GM12873 (cell line): ENCODE results near the gene B3GAT1.

Experiments used
- CTCF ChIP-seq: IDR thresholded peaks from 2 replicates; pipeline ENCODE4 v1.5.1; 2012; ENCODE audit warnings: low read depth, mild to moderate bottlenecking, moderate library complexity, low read length, control low read depth; ENCODE audit not compliant: insufficient read depth; ENCODE audit errors: missing control alignments

The B3GAT1 gene

GRCh38 chr11:134385774-134386565, 26.1 kb downstream of the B3GAT1 start:
- no peak for TF ChIP-seq CTCF

DNA sequence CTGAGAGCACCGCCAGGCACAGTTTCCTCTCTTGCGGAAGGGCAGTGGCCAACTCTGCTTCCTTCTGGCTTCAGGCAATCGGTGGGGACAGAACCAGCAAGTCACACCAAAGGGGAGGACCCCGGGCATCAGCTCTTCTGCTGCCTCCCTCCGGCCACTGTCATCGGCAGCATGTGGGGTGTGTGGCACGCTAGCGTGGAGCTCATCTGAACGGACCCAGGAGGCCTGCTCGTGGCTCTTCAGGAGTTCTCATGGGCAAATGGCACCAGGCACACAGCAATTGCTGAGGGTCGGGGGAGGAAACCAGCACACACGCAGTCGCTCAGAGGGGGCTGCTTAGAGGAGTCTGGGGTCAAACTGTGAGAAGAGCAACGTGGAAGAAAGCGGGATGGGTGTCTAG, 26.9 kb downstream of the B3GAT1 start:
- no peak for TF ChIP-seq CTCF

- no peak for TF ChIP-seq CTCF
These were observed 27.6 kb downstream of the B3GAT1 start for GRCh38 chr11:134384406-134384805.

- TF ChIP-seq CTCF: no peak
These were observed 28.3 kb downstream of the B3GAT1 start for GRCh38 chr11:134383576-134384221.

DNA sequence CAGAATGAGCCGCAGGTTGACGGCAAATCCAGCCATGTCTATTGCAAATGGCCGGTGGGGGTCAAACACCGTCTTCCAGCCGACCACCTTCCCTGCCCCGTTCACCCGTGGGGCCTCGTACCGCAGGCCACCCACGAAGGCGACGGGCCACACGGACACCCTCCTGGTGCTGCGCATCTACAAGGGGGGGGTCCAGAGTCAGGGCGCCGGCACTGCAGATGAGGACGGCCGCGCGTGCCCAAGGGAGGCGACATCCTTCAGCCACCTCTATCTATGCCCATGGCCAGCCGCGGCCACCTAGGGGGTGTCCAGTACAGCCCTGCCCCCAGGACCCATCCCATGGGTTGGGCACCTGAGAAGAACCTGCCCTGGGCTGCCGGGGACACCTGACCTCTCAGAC, 29.2 kb downstream of the B3GAT1 start:
- TF ChIP-seq CTCF: no peak

GRCh38 chr11:134382257-134382656, 29.8 kb downstream of the B3GAT1 start:
- TF ChIP-seq CTCF: no peak

DNA sequence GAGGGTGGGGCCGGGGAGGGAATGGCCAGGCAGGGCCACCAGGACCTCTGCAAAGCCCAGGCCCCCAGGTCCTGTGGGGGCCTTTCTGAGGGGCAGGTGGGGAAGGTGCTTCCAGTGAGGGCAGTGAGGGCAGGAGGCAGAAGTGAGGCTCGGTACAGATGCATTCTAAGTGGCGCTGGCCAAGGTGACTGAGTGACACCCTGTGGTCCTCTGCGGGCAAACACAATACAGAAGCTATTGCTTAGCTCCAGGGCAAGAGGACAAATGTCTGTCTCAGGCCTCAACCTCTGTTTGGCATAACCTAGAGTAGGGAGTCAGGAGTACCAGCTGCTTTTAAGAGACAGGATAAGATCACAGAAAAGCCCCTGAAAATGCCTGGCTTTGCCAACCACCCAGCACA, 31.3 kb downstream of the B3GAT1 start:
- TF ChIP-seq CTCF: no peak
